Mesenchymal stem cell (in vitro differentiated cells and primary cell): ENCODE results near the gene RAPGEF6.
A peak's percentile ranks its signal among the peaks of the same experiment; 100 is the strongest.
"Not testable (repeated sequence)": the region's sequence is repeated elsewhere in the genome, so short reads cannot be mapped to it uniquely, and the experiment has no call there.

Source experiments
- DNase-seq: peaks from one replicate; pipeline ENCODE4 v3.0.0-alpha.2; 2013
- H2AFZ ChIP-seq: one replicate; pipeline ENCODE4 v1.6.1; 2013; ENCODE audit warnings: low read depth, mild to moderate bottlenecking, control low read depth, inconsistent platforms, low read length, moderate library complexity
- H2AK5ac ChIP-seq: 2 replicates; pipeline ENCODE4 v1.6.1; 2013; ENCODE audit warnings: low read length, moderate library complexity, mild to moderate bottlenecking, inconsistent platforms; ENCODE audit not compliant: severe bottlenecking
- H2BK120ac ChIP-seq: one replicate; pipeline ENCODE4 v1.6.1; 2013; ENCODE audit warnings: low read depth, mild to moderate bottlenecking, inconsistent platforms, low read length, moderate library complexity
- H2BK12ac ChIP-seq, 2 experiments: one replicate each; pipeline ENCODE4 v1.6.1; 2013; ENCODE audit warnings: inconsistent platforms in 2 of 2, low read length in 2 of 2, mild to moderate bottlenecking in 2 of 2, moderate library complexity in 2 of 2, control low read depth in 1 of 2
- H2BK15ac ChIP-seq: one replicate; pipeline ENCODE4 v1.6.1; 2013; ENCODE audit warnings: mild to moderate bottlenecking, low read depth, inconsistent platforms; ENCODE audit not compliant: poor library complexity, severe bottlenecking
- H2BK5ac ChIP-seq: 2 replicates; pipeline ENCODE4 v1.6.1; 2013; ENCODE audit warnings: low read depth, mild to moderate bottlenecking, low read length, control low read depth, inconsistent platforms; ENCODE audit not compliant: poor library complexity, severe bottlenecking
- H3K14ac ChIP-seq, 2 experiments: one replicate each; pipeline ENCODE4 v1.6.1; 2013; ENCODE audit warnings: inconsistent platforms in 2 of 2, low read length in 2 of 2, control low read depth in 1 of 2, mild to moderate bottlenecking in 1 of 2, moderate library complexity in 1 of 2
- H3K18ac ChIP-seq, 2 experiments: one replicate each; pipeline ENCODE4 v1.6.1; 2013; ENCODE audit warnings: inconsistent platforms in 2 of 2, low read length in 2 of 2, control low read depth in 1 of 2, low read depth in 1 of 2, mild to moderate bottlenecking in 1 of 2
- H3K23ac ChIP-seq, 2 experiments: one replicate each; pipeline ENCODE4 v1.6.1; 2013; ENCODE audit warnings: inconsistent platforms in 2 of 2, low read length in 2 of 2, mild to moderate bottlenecking in 2 of 2, moderate library complexity in 2 of 2, control low read depth in 1 of 2
- H3K27ac ChIP-seq: 2 replicates; pipeline ENCODE4 v1.5.1; 2013; ENCODE audit warnings: mild to moderate bottlenecking, moderate library complexity, low read length, control low read depth, inconsistent platforms; ENCODE audit not compliant: poor library complexity, severe bottlenecking
- H3K27me3 ChIP-seq, 2 experiments: 2 replicates each; pipeline versions ENCODE4 v1.6.1 to v1.7.0; 2013; ENCODE audit warnings: low read length in 2 of 2, mild to moderate bottlenecking in 2 of 2, moderate library complexity in 2 of 2, control low read depth in 1 of 2, inconsistent platforms in 1 of 2; ENCODE audit not compliant: control insufficient read depth in 1 of 2, insufficient read depth in 1 of 2
- H3K36me3 ChIP-seq, 2 experiments: 2 replicates each; pipeline versions ENCODE4 v1.6.1 to v1.7.0; 2013; ENCODE audit warnings: low read length in 2 of 2, control low read depth in 1 of 2, inconsistent platforms in 1 of 2, low read depth in 1 of 2, mild to moderate bottlenecking in 1 of 2; ENCODE audit not compliant: insufficient read depth in 2 of 2, control insufficient read depth in 1 of 2
- H3K4ac ChIP-seq, 2 experiments: one replicate each; pipeline ENCODE4 v1.6.1; 2013; ENCODE audit warnings: inconsistent platforms in 2 of 2, low read length in 2 of 2, mild to moderate bottlenecking in 2 of 2, moderate library complexity in 2 of 2, control low read depth in 1 of 2, low read depth in 1 of 2
- H3K4me1 ChIP-seq: 2 replicates; pipeline ENCODE4 v1.6.1; 2013; ENCODE audit warnings: low read depth, low read length, control low read depth; ENCODE audit not compliant: control insufficient read depth, insufficient read depth
- H3K4me2 ChIP-seq: 2 replicates; pipeline ENCODE4 v1.6.1; 2013; ENCODE audit warnings: low read length, mild to moderate bottlenecking, inconsistent platforms; ENCODE audit not compliant: poor library complexity, severe bottlenecking
- H3K4me3 ChIP-seq, 2 experiments: 2 replicates each; pipeline versions ENCODE4 v1.5.1 to v1.7.0; 2013; ENCODE audit warnings: low read length in 2 of 2, mild to moderate bottlenecking in 2 of 2, control low read depth in 1 of 2, low read depth in 1 of 2; ENCODE audit not compliant: insufficient read depth in 1 of 2
- H3K79me1 ChIP-seq: replicated peaks from 2 replicates; pipeline ENCODE4 v1.6.1; 2013; ENCODE audit warnings: mild to moderate bottlenecking, control low read depth, low read length, inconsistent platforms; ENCODE audit not compliant: poor library complexity, severe bottlenecking
- H3K9ac ChIP-seq: 2 replicates; pipeline ENCODE4 v1.7.0; 2013; ENCODE audit warnings: mild to moderate bottlenecking, low read length, moderate library complexity
- H3K9me3 ChIP-seq: 2 replicates; pipeline ENCODE4 v1.7.0; 2013; ENCODE audit warnings: mild to moderate bottlenecking, low read length; ENCODE audit not compliant: control insufficient read depth
- H4K8ac ChIP-seq: one replicate; pipeline ENCODE4 v1.6.1; 2013; ENCODE audit warnings: inconsistent platforms, mild to moderate bottlenecking, low read length, moderate library complexity
- H4K91ac ChIP-seq: one replicate; pipeline ENCODE4 v1.6.1; 2013; ENCODE audit warnings: mild to moderate bottlenecking, low read length, inconsistent platforms
- WGBS: methylation state at CpG from one replicate; pipeline ENCODE4 v1.1.7; 2013; ENCODE audit warnings: mixed read lengths; 5-methylcytosine and 5-hydroxymethylcytosine counted together

Gene RAPGEF6

GRCh38 chr5:131593921-131594320, 41.1 kb downstream of the RAPGEF6 start:
- Histone ChIP-seq H3K4me1 (peaks cover 1% of the 10 kb centered on the region), H2AFZ (no peak overlapping the region), H3K23ac (no peak overlapping the region), H2BK12ac (no peak overlapping the region), H2AK5ac (no peak overlapping the region), H3K27me3 (no peaks in the 10 kb centered on the region), H3K4me3 (no peak overlapping the region), H2BK120ac (no peak overlapping the region), H3K4ac (peak overlapping the region in 1 of 2 experiments; percentile 6), H3K4me2 (no peak overlapping the region), H4K8ac (peak overlapping the region; percentile 84), H3K27ac (no peak overlapping the region), H2BK15ac (no peak overlapping the region), H3K36me3 (no peaks in the 10 kb centered on the region), H3K18ac (peak overlapping the region; percentile 39 to 85), H4K91ac (peak overlapping the region; percentile 78), H2BK5ac (no peak overlapping the region), H3K79me1 (peaks cover 17% of the 10 kb centered on the region), H3K9me3 (no peaks in the 10 kb centered on the region), H3K9ac (no peak overlapping the region), H3K14ac (peak overlapping the region in 1 of 2 experiments; percentile 87)
- DNase-seq = no peak
- WGBS = 98% methylated on average over 2 of the region's 2 CpGs

DNA sequence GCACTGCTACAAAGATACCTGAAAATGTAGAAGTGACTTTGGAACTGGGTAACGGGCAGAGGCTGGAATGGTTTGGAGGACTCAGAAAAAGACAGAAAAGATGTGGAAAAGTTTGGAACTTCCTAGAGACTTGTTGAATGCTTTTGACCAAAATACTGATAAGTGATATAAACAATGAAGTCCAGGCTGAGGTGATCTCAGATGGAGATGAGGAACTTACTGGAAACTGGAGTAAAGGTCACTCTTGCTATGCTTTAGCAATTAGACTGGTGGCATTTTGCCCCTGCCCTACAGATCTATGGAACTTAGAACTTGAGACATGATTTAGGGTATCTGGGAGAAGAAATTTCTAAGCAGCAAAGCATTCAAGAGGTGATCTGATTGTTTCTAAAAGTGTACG, 41.6 kb downstream of the RAPGEF6 start:
- H2AFZ ChIP-seq, H3K4me2 ChIP-seq, H3K27ac ChIP-seq, H4K91ac ChIP-seq, H3K18ac ChIP-seq, H2BK12ac ChIP-seq, H2BK120ac ChIP-seq, H3K9me3 ChIP-seq, H3K4ac ChIP-seq, H3K27me3 ChIP-seq, H3K14ac ChIP-seq, H3K36me3 ChIP-seq, H2AK5ac ChIP-seq, H2BK15ac ChIP-seq, H3K23ac ChIP-seq, H3K4me3 ChIP-seq, H2BK5ac ChIP-seq, H3K4me1 ChIP-seq, H3K9ac ChIP-seq, H4K8ac ChIP-seq: not testable (repeated sequence)
- whole genome bisulfite sequencing = 94% methylated on average over 2 of the region's 2 CpGs
- H3K79me1 ChIP-seq = peaks cover 21% of the 10 kb centered on the region
- DNase-seq = peak; percentile 20

DNA sequence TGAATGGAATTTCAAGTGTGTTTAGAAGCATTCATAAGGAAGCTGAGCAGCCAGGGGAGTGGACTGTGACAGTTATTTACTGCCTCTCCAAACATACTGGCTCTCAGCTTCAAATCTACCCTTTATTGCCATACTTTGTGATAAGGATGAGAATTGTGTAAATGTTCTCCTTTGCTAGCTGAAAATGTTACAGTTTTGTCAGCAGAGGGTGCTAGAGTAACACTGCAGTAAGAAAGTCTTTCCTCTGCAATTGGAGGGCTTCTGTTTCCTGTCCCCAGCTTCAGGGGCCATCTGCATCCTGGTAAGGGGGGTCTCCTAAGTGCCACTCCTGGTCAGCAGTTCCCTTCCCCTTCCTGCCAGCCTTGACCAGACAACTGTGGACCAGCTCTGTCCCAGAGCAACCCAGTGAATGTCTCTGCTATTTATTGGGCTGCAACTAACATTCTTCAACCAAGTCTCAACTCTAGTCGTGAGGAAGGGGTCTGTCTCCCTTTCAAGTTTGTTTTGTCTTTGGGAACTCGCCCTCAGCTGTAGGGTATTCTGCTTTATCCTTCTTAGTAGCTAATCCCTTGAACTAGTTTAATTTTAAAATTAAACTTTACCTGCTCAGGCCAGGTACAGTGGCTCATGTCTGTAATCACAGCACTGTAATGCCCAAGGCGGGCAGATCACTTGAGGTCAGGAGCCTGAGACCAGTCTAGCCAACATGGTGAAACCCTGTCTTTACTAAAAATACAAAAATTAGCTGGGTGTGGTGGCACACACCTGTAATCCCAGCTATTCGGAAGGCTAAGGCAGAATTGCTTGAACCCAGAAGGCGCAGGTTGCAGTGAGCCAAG, 45.3 kb downstream of the RAPGEF6 start:
- Histone ChIP-seq H3K27me3 (no peaks in the 10 kb centered on the region), H3K4me2 (no peak overlapping the region), H3K4me1 (peaks cover 1% of the 10 kb centered on the region), H2BK15ac (no peak overlapping the region), H3K4ac (no peak overlapping the region), H2AK5ac (no peak overlapping the region), H2BK5ac (no peak overlapping the region), H4K91ac (no peak overlapping the region), H2AFZ (no peak overlapping the region), H3K27ac (no peak overlapping the region), H3K4me3 (no peak overlapping the region), H3K79me1 (peaks cover 28% of the 10 kb centered on the region), H3K9ac (no peak overlapping the region), H3K9me3 (no peaks in the 10 kb centered on the region), H3K18ac (peak overlapping the region in 1 of 2 experiments; percentile 40), H4K8ac (peak overlapping the region; percentile 46), H3K23ac (no peak overlapping the region), H2BK12ac (peak overlapping the region in 1 of 2 experiments; percentile 78), H2BK120ac (no peak overlapping the region), H3K14ac (no peak overlapping the region), H3K36me3 (no peaks in the 10 kb centered on the region)
- WGBS = 99% methylated on average over 3 of the region's 5 CpGs
- peak; percentile 80 for DNase-seq

DNA sequence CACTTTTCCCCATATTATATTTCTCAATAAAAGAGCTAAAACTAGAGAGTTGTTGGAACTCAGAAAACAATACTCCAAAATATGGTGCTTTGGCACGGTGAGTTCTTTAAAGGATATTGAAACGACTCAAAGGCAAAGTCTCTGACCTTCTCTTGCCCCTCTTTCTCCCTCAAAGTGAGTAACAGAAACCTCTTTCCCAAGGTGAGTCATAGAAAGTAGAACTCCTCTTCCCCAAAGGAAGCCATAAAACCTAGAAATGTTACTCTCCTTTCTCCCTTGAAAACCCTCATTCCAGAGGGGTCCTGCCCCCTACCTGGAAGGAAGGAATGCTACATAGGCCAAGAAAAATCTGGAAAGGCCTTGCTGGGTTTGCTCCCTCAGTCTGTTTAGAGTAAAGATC, 47.5 kb downstream of the RAPGEF6 start:
- Histone ChIP-seq H3K4me3 (no peak overlapping the region), H3K4me1 (peaks cover 1% of the 10 kb centered on the region), H2AFZ (no peak overlapping the region), H2AK5ac (no peak overlapping the region), H4K8ac (no peak overlapping the region), H3K4ac (no peak overlapping the region), H3K14ac (no peak overlapping the region), H3K4me2 (no peak overlapping the region), H3K79me1 (peaks cover 29% of the 10 kb centered on the region), H2BK120ac (no peak overlapping the region), H3K9ac (no peak overlapping the region), H2BK15ac (no peak overlapping the region), H4K91ac (no peak overlapping the region), H3K27ac (no peak overlapping the region), H3K9me3 (no peaks in the 10 kb centered on the region), H3K27me3 (no peaks in the 10 kb centered on the region), H3K18ac (no peak overlapping the region), H2BK12ac (no peak overlapping the region), H2BK5ac (no peak overlapping the region), H3K23ac (no peak overlapping the region), H3K36me3 (no peaks in the 10 kb centered on the region)
- WGBS = 72% methylated on average over 2 of the region's 2 CpGs
- peak; percentile 19 for DNase-seq
